HG03432 (cell line): ENCODE measurements around the gene EVPLL.
"Not testable (repeated sequence)": the region's sequence is repeated elsewhere in the genome, so short reads cannot be mapped to it uniquely, and the experiment has no call there.

Experiments
- ATAC-seq: cut with Tn5 transposase; IDR thresholded peaks from one replicate; pipeline ENCODE4 v1.9.1; 2021; ENCODE audit warnings: mild to moderate bottlenecking, moderate library complexity; ENCODE audit not compliant: unreplicated experiment

The EVPLL gene

DNA sequence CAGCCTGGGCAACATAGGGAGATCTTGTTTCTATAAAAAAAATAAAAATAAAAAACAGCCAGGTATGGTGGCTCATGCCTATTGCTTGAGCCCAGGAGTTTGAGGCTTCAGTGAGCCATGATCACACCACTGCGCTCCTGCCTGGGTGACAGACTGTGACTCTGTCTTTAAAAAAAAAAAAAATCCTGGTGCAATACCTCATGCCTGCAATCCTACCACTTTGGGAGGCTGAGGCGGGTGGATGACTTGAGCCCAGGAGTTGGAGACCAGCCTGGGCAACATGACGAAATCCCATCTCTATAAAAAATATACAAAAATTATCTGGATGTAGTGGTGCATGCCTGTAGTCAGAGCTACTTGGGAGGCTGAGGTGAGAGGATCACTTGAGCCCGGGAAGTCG is 1.0 kb downstream of the EVPLL start:
- ATAC-seq: not testable (repeated sequence)

- ATAC-seq: no peak
Observed at GRCh38 chr17:18379246-18380146, 1.9 kb downstream of the EVPLL start.

DNA sequence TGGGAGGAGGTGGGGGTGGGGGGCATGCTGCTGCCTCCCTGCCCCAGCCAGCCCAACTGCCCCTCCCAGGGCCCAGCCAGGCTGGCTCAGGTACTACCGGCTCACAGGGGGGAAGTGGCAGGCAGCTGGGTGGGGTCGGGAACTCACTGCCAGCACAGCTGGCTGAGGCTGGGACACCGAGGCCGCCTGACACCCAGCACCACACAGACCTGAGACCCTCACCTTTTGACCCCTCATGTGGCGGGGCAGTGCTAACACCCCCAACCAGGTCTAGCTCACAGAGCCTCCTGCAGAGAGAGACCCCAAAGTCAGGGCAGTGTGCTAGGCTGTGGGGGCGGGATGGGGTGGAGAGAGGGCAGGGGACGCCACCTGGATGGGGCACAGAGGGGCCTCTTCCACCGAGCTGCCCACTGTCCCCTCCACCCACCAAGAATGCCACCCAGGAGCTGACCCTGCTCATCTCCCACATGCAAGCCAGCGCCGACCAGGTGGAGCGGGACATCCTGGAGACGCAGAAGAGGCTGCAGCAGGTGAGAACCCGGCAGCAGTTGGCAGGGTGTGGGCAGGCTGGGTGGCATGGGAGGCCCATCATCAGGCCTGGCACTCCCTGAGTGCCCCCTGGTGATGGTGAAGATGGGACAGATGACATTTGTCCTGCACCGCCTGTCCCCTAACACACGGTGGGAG is 3.0 kb downstream of the EVPLL start:
- ATAC-seq: no peak

- no peak for ATAC-seq
Observed at GRCh38 chr17:18381158-18381952, 3.8 kb downstream of the EVPLL start.

DNA sequence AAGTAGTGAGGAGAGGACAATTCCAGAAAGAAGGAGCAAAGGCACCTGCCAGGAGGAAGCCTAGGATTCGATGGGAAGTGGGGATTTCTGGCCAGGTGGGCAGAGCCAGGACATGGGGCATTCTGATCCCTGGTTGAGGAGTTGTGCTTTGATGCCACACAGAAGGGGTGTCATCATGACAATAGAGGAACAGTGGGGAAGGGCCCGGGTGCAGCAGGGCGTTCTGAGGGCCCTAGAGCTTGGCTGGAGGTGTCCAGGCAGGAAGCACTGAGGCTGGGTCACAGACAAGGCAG is 4.3 kb downstream of the EVPLL start:
- ATAC-seq: no peak

DNA sequence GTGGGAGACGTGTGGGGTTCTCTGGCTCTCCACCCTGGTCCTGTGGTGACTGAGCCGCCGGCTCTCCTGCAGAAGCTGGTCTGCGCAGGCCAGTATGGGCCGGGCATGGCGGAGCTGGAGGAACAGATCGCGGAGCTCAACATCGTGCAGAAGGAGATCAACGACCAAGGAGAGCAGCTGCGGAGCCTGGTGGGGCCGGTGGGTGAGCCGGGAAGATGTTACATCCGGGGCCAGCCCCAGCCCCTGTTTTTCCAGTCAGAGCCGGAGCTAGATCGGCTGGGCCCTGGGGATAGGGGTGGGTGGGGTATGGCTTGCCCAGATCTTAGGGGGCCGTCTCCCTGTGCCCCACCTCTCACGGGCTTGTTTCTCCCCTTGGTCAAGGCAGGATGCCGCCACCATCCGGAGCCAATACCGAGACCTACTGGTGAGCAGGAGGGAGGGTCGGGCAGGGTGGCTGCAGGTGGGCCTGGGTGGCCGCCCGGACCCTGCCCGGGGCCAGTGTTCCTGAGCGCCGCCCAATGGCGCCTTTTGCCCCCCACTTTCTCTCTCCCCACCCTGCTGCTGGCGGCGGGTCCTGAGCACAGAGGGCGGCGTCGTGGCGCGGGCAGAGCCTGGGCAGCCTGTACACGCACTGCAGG is 5.0 kb downstream of the EVPLL start:
- no peak for ATAC-seq

- ATAC-seq: not testable (repeated sequence)
Observed at GRCh38 chr17:18383079-18383481, 5.5 kb downstream of the EVPLL start.

GRCh38 chr17:18384271-18384670 is 6.7 kb downstream of the EVPLL start:
- not testable (repeated sequence) for ATAC-seq

DNA sequence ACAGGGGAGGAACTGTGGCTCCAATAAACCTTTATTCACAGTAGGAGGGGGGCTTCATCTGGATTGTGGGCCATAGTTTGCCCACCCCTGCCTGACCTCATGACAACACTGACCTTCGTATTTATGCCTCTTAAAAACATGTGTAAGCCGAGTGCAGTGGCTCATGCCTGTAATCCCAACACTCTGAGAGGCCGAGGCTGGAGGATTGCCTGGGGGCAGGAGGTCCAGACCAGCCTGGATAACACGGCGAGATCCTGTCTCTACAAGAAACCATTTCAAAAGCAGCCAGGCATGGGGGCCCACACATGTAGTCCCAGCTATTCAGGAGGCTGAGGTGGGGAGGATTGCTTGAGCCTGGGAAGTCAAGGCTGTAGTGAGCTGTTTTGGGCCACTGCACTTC is 10.0 kb downstream of the EVPLL start:
- ATAC-seq: not testable (repeated sequence)

- ATAC-seq: not testable (repeated sequence)
Observed at GRCh38 chr17:18388266-18388665, 10.7 kb downstream of the EVPLL start.

GRCh38 chr17:18388728-18389127 is 11.2 kb downstream of the EVPLL start:
- not testable (repeated sequence) for ATAC-seq

DNA sequence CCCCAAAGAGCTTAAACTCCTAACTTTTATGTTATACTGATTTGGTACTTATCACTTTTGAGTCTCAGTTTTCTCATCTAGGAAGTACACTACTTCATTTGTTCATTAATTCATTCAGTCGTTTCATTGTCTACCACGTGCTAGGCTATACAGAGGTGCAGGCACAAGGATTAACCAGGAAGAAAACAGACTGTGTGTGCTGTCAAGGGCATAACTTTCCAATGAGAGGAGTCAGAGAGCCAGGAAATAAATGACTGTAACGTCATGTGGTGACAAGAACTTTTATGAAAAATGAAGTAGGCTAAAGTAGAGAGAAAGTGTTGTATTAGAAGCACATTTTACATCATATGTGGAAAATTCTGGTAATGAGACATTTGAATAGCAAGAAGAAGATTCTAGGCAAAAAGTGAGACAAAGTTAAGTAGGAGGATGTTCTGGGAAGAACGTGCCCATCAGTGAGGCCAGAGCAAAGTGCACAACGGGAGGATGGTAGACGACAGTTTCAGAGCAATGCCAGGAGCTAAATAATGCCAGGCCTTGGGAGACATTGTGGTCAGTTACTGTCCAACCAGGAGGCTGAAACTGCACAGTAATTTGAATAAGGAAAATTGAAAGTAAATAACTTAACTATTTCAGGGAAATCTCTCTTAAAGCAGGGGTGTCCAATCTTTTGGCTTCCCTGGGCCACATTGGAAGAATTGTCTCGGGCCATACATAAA is 24.5 kb downstream of the EVPLL start:
- not testable (repeated sequence) for ATAC-seq

GRCh38 chr17:18403166-18403565 is 25.6 kb downstream of the EVPLL start:
- not testable (repeated sequence) for ATAC-seq

DNA sequence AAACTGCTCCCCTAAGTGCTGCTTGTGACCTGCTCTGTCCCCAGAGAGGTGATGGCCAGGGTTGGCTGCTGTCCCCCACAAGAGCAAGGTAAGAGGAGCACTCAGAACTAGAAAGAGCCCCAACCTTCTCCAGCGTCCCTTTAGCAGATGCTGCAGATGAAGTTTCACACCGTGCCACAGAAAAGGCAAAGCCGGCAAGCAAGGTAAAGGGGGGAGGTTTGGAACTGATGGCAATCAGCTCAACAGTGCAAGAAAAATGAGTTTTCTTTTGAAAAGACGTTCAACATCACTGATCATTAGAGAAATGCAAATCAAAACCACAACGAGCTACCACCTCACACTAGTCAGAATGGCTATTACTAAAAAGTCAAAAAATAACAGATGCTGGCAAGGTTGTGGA is 26.0 kb downstream of the EVPLL start:
- peak; percentile 78 for ATAC-seq

GRCh38 chr17:18408906-18409305 is 31.3 kb downstream of the EVPLL start:
- ATAC-seq: not testable (repeated sequence)

DNA sequence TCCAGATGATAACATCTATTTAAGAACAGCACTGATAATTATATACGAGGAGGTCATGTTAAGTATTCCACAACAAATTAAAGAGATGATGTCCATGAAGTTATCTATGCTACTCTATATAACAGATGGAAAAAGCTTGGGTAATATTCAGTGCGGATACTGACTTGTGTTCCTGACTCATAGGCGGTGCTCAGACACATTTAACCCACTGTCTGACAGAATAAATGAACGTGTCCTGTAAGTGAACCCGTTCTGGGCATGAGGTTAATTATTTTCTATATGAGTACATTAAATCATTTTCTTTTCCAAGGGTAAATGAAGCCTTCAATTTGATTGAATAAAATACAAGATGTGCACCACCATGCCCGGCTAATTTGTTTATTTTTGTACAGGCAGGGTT is 31.7 kb downstream of the EVPLL start:
- ATAC-seq: not testable (repeated sequence)

- ATAC-seq: not testable (repeated sequence)
Observed at GRCh38 chr17:18410736-18411135, 33.2 kb downstream of the EVPLL start.

- not testable (repeated sequence) for ATAC-seq
Observed at GRCh38 chr17:18411377-18411864, 33.8 kb downstream of the EVPLL start.

DNA sequence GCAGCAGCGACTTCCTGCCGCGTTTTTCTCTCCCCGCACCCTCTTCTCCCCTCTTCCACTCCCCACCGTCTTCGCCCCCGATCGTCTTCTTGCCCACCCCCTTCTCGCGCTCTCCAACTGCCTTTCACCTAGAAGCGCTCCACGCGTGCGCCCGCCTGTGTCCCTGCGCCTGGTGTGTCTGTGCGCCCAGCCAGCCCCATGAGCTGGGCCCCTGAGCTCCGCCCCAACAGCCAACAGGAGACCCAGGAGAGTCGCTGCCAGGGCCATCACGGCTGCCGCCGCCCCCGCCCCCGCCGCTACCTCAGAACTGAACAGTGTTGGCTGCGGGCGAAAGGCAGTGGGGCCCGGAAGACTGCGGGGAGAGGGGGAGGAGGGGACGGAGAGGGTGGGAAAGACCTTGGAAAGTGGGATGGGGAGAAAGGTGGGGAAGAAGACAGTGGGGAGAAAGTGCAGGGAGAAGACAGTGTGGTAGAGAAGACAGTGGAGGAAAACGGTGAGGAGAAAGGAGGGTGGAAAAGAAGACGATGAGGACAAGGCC is 34.5 kb downstream of the EVPLL start:
- ATAC-seq: peak; percentile 83

- ATAC-seq: not testable (repeated sequence)
Observed at GRCh38 chr17:18421521-18421920, 43.9 kb downstream of the EVPLL start.
